ENCODE data around the gene ATP5F1D. TPM values are rescaled to one million over a fixed set of nuclear protein-coding genes. Genes with fewer than 3 reads are reported as not detected.
"Not testable (repeated sequence)": the region's sequence is repeated elsewhere in the genome, so short reads cannot be mapped to it uniquely, and the experiment has no call there.

ATP5F1D gene
- total RNA-seq, result 100 to 1,000 TPM; 104 to 115 TPM
- 18.2 to 29.2 reads per million in 2 donors for total RNA-seq

DNA sequence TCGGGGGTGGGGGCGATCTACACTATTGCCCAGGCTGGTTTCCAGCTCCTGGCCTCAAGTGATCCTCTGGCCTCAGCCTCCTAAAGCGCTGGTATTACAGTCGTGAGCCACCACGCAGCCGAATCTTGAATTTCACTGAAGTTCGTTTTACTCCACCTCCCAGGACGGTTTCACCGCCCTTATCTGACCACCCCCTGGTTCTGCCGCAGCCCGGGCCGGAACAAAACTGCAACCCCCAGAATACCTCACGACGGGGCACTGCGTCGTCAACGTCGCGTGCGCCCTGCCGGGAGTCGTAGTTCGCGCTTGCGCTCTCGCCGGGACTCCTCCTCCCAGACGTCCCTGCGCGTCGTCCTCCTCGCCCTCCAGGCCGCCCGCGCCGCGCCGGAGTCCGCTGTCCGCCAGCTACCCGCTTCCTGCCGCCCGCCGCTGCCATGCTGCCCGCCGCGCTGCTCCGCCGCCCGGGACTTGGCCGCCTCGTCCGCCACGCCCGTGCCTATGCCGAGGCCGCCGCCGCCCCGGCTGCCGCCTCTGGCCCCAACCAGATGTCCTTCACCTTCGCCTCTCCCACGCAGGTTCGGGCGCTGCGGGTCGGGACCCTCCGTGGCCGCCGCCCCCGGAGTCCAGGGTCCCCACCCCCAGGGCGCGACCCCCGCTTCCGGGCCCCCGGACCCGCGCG, at the start of gene ATP5F1D:
TSS of gene ATP5F1D (plus strand) at position 335 of the 679 bp plus-strand sequence. CDS start at position 435, 100 bp downstream.
- DNase-seq (peak; percentile 81 to 82 (median 82)), ATAC-seq (peak; percentile 69)
- Mint-ChIP-seq H3K27me3 (peaks cover 8% of the 10 kb centered on the region), H3K4me3 (peak within 1 kb of the TSS; percentile 96), H3K36me3 (ENCODE audit: low read depth) (no peaks in the 10 kb centered on the region), H3K4me1 (peaks cover 19% of the 10 kb centered on the region), H3K27ac (peak within 1 kb of the TSS; percentile 81)
- no peaks in the 10 kb centered on the region for H3K9me3 ChIP-seq (ENCODE audit: control insufficient read depth, low read length, poor library complexity, severe bottlenecking)

- no peaks in the 10 kb centered on the region for H3K36me3 Mint-ChIP-seq (ENCODE audit: low read depth)
- no peak overlapping the region for H3K27ac Mint-ChIP-seq
- ATAC-seq, result no peak
- no peaks in the 10 kb centered on the region for H3K27me3 Mint-ChIP-seq
- H3K4me1 Mint-ChIP-seq, result peaks cover 11% of the 10 kb centered on the region
- H3K4me3 Mint-ChIP-seq, result no peak overlapping the region
- no peak for DNase-seq
- no peaks in the 10 kb centered on the region for H3K9me3 ChIP-seq (ENCODE audit: control insufficient read depth, low read length, poor library complexity, severe bottlenecking)
These were observed 42.0 kb upstream of the ATP5F1D start for GRCh38 chr19:1199531-1199930.

- peaks cover 11% of the 10 kb centered on the region for H3K4me1 Mint-ChIP-seq
- not testable (repeated sequence) for H3K27me3 Mint-ChIP-seq
These were observed 40.9 kb upstream of the ATP5F1D start for GRCh38 chr19:1200614-1201013.

DNA sequence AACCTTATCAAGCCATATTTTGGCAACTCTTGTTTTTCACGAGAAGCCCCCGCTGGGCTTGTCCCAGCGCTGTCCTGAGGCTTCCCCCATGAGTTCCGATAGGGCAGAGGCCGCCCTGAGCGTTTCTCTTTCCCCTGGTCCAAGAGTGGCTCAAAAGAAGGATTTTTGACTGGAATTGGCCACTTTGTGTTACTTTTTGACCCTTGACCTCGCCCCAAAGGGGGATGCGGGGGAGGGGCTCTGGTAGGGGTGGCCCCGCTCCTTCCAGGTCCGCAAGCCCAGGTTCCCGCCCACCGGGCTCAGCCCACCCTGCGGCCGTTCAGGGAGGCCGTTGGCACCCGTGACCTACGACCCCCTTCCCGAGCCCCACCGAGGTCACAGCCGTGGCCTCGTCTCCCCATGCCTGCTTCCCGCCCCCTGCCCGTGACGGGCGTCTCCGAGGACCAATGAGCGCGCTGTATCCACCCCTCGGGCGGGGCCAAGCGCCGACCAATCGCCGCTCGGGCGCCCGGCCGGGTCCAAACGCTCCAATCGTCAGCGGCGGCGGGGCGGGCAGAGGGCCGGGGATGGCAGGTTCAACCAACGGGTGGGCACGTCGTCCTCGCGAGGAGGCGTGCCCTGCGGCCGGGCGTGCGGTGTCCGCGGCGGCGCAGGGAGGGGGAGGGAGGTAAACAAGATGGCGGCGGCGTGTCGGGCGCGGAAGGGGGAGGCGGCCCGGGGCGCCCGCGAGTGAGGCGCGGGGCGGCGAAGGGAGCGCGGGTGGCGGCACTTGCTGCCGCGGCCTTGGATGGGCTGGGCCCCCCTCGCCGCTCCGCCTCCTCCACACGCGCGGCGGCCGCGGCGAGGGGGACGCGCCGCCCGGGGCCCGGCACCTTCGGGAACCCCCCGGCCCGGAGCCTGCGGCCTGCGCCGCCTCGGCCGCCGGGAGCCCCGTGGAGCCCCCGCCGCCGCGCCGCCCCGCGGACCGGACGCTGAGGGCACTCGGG, 36.1 kb upstream of the ATP5F1D start, which contains the start of gene STK11:
TSS of gene STK11 (plus strand) at position 665 of the 986 bp plus-strand sequence. CDS start 1,136 bp downstream, outside the sequence.
- Mint-ChIP-seq H3K36me3 (ENCODE audit: low read depth) (no peaks in the 10 kb centered on the region), H3K4me3 (peak within 1 kb of the TSS; percentile 94), H3K27me3 (no peaks in the 10 kb centered on the region), H3K27ac (peak within 1 kb of the TSS; percentile 95), H3K4me1 (peaks cover 28% of the 10 kb centered on the region)
- H3K9me3 ChIP-seq (ENCODE audit: control insufficient read depth, low read length, poor library complexity, severe bottlenecking), result no peaks in the 10 kb centered on the region
- peak; percentile 99 to 100 (median 99) for DNase-seq
- ATAC-seq, result peak; percentile 93

More at GRCh38 chr19:1200614-1201013, 40.9 kb upstream of the ATP5F1D start:
- not testable (repeated sequence) for H3K9me3 ChIP-seq (ENCODE audit: control insufficient read depth, low read length, poor library complexity, severe bottlenecking); DNase-seq; ATAC-seq; H3K36me3 Mint-ChIP-seq (ENCODE audit: low read depth); H3K27ac Mint-ChIP-seq; H3K4me3 Mint-ChIP-seq

- peaks cover 28% of the 10 kb centered on the region for H3K4me1 Mint-ChIP-seq
These were observed 35.2 kb upstream of the ATP5F1D start for GRCh38 chr19:1206150-1206863.

GRCh38 chr19:1206864-1207450, 34.6 kb upstream of the ATP5F1D start:
- peaks cover 31% of the 10 kb centered on the region for H3K4me1 Mint-ChIP-seq
- peak overlapping the region; percentile 95 for H3K27ac Mint-ChIP-seq
- H3K9me3 ChIP-seq (ENCODE audit: control insufficient read depth, low read length, poor library complexity, severe bottlenecking), result no peaks in the 10 kb centered on the region
- DNase-seq (no peak), ATAC-seq (no peak)
- no peaks in the 10 kb centered on the region for H3K27me3 Mint-ChIP-seq
- H3K4me3 Mint-ChIP-seq, result peak overlapping the region; percentile 94
- H3K36me3 Mint-ChIP-seq (ENCODE audit: low read depth), result no peaks in the 10 kb centered on the region

More at GRCh38 chr19:1206150-1206863, 35.2 kb upstream of the ATP5F1D start:
- no peaks in the 10 kb centered on the region for H3K9me3 ChIP-seq (ENCODE audit: control insufficient read depth, low read length, poor library complexity, severe bottlenecking)
- H3K27me3 Mint-ChIP-seq, result no peaks in the 10 kb centered on the region
- H3K4me3 Mint-ChIP-seq, result peak overlapping the region; percentile 94
- DNase-seq (no peak), ATAC-seq (no peak)
- peak overlapping the region; percentile 95 for H3K27ac Mint-ChIP-seq
- no peaks in the 10 kb centered on the region for H3K36me3 Mint-ChIP-seq (ENCODE audit: low read depth)

GRCh38 chr19:1208830-1209229, 32.7 kb upstream of the ATP5F1D start:
- ATAC-seq; H3K9me3 ChIP-seq (ENCODE audit: control insufficient read depth, low read length, poor library complexity, severe bottlenecking); H3K36me3 Mint-ChIP-seq (ENCODE audit: low read depth); H3K27me3 Mint-ChIP-seq: not testable (repeated sequence)
- peak in 1 of 3 donors; percentile 8 for DNase-seq
- H3K4me1 Mint-ChIP-seq, result peaks cover 30% of the 10 kb centered on the region
- H3K4me3 Mint-ChIP-seq, result peak overlapping the region; percentile 12
- H3K27ac Mint-ChIP-seq, result peak overlapping the region; percentile 95

GRCh38 chr19:1210227-1210538, 31.4 kb upstream of the ATP5F1D start:
- Mint-ChIP-seq H3K27ac (peak overlapping the region; percentile 49), H3K27me3 (no peaks in the 10 kb centered on the region)
- DNase-seq, result no peak

DNA sequence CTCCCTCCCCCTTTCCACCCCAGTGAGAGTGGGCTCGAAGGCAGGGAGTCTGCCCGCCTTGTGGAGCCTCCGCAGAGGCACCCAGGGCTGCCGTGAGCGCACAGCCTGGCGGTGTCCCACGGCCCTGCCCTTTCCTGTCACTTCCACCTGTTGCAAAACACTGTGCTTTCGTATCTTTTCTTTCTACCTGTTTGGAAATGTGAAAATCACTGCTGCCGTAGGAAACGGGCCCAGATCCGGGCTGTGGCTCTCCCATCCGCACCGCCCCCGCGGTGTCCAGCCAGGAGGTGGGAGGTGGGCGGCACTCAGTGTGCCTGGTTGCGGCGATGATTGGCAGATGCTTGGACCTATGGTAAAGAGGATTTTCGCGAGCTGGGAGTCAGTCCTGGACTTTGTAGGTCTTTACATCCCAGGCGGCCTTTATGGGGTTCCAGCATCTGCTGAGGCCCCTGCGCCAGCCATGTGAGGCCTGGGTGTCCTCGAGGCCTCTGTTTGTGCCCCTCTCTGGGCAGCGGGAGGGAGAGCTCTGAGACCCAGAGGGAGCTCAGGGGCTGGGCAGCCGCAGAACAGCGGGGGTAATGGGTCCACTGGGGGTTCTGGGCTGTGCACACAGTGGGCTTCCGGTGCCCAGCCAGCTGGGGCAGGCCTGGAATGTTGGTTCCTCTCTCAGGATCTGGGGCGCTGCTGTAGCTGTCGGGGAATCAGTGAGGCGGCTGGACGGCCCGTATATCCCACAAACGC, 29.9 kb upstream of the ATP5F1D start:
- DNase-seq, result peak in 1 of 3 donors; percentile 10
- peaks cover 31% of the 10 kb centered on the region for H3K4me1 Mint-ChIP-seq
- H3K36me3 Mint-ChIP-seq (ENCODE audit: low read depth), result peaks cover 2% of the 10 kb centered on the region
- H3K9me3 ChIP-seq (ENCODE audit: control insufficient read depth, low read length, poor library complexity, severe bottlenecking), result no peaks in the 10 kb centered on the region
- no peak overlapping the region for H3K27ac Mint-ChIP-seq
- no peak for ATAC-seq
- no peaks in the 10 kb centered on the region for H3K27me3 Mint-ChIP-seq
- no peak overlapping the region for H3K4me3 Mint-ChIP-seq

More at GRCh38 chr19:1210227-1210538, 31.4 kb upstream of the ATP5F1D start:
- H3K9me3 ChIP-seq (ENCODE audit: control insufficient read depth, low read length, poor library complexity, severe bottlenecking), result no peaks in the 10 kb centered on the region
- Mint-ChIP-seq H3K4me1 (peaks cover 33% of the 10 kb centered on the region), H3K36me3 (ENCODE audit: low read depth) (peaks cover 2% of the 10 kb centered on the region), H3K4me3 (no peak overlapping the region)
- ATAC-seq, result no peak

DNA sequence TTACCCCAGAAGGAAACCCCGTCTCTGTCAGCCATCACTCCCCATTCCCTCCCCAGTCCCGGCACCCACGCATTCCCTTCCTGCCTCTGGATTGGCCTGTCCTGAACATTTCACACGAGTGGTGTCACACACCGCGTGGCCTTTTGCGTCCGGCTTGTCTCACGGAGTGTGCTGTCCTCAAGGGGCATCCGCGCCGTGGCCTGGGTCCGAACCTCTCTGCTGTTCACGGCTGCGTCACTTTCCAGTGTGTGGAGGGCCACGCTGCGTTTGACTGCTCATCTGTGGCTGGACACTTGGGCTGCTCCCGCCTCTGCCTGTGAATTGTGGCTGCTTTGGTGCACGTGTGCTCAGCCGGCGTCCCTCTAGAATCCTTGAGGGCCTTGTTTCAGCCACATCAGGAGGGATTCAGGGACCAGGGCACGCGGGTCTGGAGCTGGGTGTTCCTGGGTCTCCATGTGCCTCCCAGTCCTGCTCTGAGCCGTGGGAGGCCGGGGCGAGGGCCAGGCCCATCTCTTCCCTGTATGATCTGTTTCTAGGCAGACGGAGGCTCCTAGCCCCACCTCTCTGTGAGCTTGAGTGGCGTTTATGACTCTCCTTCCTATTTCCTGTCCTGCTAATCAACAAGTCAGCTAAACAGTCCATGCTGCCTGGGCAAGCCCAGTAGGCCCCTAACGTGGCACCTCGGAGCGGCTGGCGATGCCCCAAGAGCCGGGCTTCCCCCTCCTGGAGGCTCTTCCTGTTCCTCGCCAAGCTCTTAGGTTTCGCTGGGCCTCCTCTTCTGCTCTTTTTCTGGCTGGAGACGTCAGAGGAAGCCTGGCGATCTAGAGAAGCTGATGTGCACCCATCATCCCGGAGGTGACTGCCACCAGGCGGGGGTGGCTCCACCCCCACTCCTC, 27.9 kb upstream of the ATP5F1D start:
- H3K27me3 Mint-ChIP-seq, result no peaks in the 10 kb centered on the region
- no peaks in the 10 kb centered on the region for H3K9me3 ChIP-seq (ENCODE audit: control insufficient read depth, low read length, poor library complexity, severe bottlenecking)
- H3K27ac Mint-ChIP-seq, result peak overlapping the region; percentile 99
- H3K4me1 Mint-ChIP-seq, result peaks cover 16% of the 10 kb centered on the region
- peak overlapping the region; percentile 92 for H3K4me3 Mint-ChIP-seq
- DNase-seq (peak; percentile 37 to 57 (median 50)), ATAC-seq (peak; percentile 96)
- H3K36me3 Mint-ChIP-seq (ENCODE audit: low read depth), result peaks cover 2% of the 10 kb centered on the region

GRCh38 chr19:1214299-1214861, 27.2 kb upstream of the ATP5F1D start:
- no peaks in the 10 kb centered on the region for H3K9me3 ChIP-seq (ENCODE audit: control insufficient read depth, low read length, poor library complexity, severe bottlenecking)
- peaks cover 16% of the 10 kb centered on the region for H3K4me1 Mint-ChIP-seq
- ATAC-seq (no peak), DNase-seq (peak in 1 of 3 donors; percentile 7)
- H3K27ac Mint-ChIP-seq, result peak overlapping the region; percentile 99
- peaks cover 2% of the 10 kb centered on the region for H3K36me3 Mint-ChIP-seq (ENCODE audit: low read depth)
- H3K27me3 Mint-ChIP-seq, result no peaks in the 10 kb centered on the region
- H3K4me3 Mint-ChIP-seq, result peak overlapping the region; percentile 92
